ENCODE results near the gene FNDC3A.

Gene FNDC3A

GRCh38 chr13:49184621-49185020 lies 208.9 kb downstream of the FNDC3A start:
- Histone ChIP-seq H3K9me3 (ENCODE audit: control insufficient read depth, insufficient read depth, low read length) (no peaks in the 10 kb centered on the region), H3K36me3 (ENCODE audit: control insufficient read depth, insufficient read depth, low read length) (peaks cover 61% of the 10 kb centered on the region), H3K9ac (ENCODE audit: low read depth, low read length) (no peak overlapping the region), H3K4me1 (ENCODE audit: control insufficient read depth, insufficient read depth, low read length) (peaks cover 21% of the 10 kb centered on the region), H3K4me3 (ENCODE audit: low read depth, low read length) (no peak overlapping the region), H3K27me3 (ENCODE audit: control insufficient read depth, insufficient read depth, low read length) (no peaks in the 10 kb centered on the region), H3K27ac (ENCODE audit: low read depth, low read length) (peak overlapping the region; percentile 56)

- Histone ChIP-seq H3K9ac (ENCODE audit: low read depth, low read length) (no peak overlapping the region), H3K4me1 (ENCODE audit: control insufficient read depth, insufficient read depth, low read length) (peaks cover 21% of the 10 kb centered on the region), H3K27ac (ENCODE audit: low read depth, low read length) (peak overlapping the region; percentile 67), H3K9me3 (ENCODE audit: control insufficient read depth, insufficient read depth, low read length) (no peaks in the 10 kb centered on the region), H3K4me3 (ENCODE audit: low read depth, low read length) (no peak overlapping the region), H3K27me3 (ENCODE audit: control insufficient read depth, insufficient read depth, low read length) (no peaks in the 10 kb centered on the region), H3K36me3 (ENCODE audit: control insufficient read depth, insufficient read depth, low read length) (peaks cover 57% of the 10 kb centered on the region)
These were observed 209.6 kb downstream of the FNDC3A start for GRCh38 chr13:49185264-49185663.

GRCh38 chr13:49190901-49191300 lies 215.2 kb downstream of the FNDC3A start:
- Histone ChIP-seq H3K4me3 (ENCODE audit: low read depth, low read length) (no peak overlapping the region), H3K4me1 (ENCODE audit: control insufficient read depth, insufficient read depth, low read length) (no peaks in the 10 kb centered on the region), H3K9ac (ENCODE audit: low read depth, low read length) (no peak overlapping the region), H3K27me3 (ENCODE audit: control insufficient read depth, insufficient read depth, low read length) (no peaks in the 10 kb centered on the region), H3K27ac (ENCODE audit: low read depth, low read length) (no peak overlapping the region), H3K9me3 (ENCODE audit: control insufficient read depth, insufficient read depth, low read length) (no peaks in the 10 kb centered on the region), H3K36me3 (ENCODE audit: control insufficient read depth, insufficient read depth, low read length) (peaks cover 87% of the 10 kb centered on the region)

- peaks cover 76% of the 10 kb centered on the region for H3K36me3 ChIP-seq (ENCODE audit: control insufficient read depth, insufficient read depth, low read length)
- H3K9me3 ChIP-seq (ENCODE audit: control insufficient read depth, insufficient read depth, low read length), result no peaks in the 10 kb centered on the region
- H3K27ac ChIP-seq (ENCODE audit: low read depth, low read length), result no peak overlapping the region
- no peaks in the 10 kb centered on the region for H3K27me3 ChIP-seq (ENCODE audit: control insufficient read depth, insufficient read depth, low read length)
- H3K4me1 ChIP-seq (ENCODE audit: control insufficient read depth, insufficient read depth, low read length), result no peaks in the 10 kb centered on the region
- no peak overlapping the region for H3K9ac ChIP-seq (ENCODE audit: low read depth, low read length)
- H3K4me3 ChIP-seq (ENCODE audit: low read depth, low read length), result no peak overlapping the region
These were observed 230.9 kb downstream of the FNDC3A start for GRCh38 chr13:49206641-49207040.

- Histone ChIP-seq H3K9me3 (ENCODE audit: control insufficient read depth, insufficient read depth, low read length) (no peaks in the 10 kb centered on the region), H3K4me1 (ENCODE audit: control insufficient read depth, insufficient read depth, low read length) (no peaks in the 10 kb centered on the region), H3K4me3 (ENCODE audit: low read depth, low read length) (no peak overlapping the region), H3K9ac (ENCODE audit: low read depth, low read length) (no peak overlapping the region), H3K27ac (ENCODE audit: low read depth, low read length) (no peak overlapping the region), H3K36me3 (ENCODE audit: control insufficient read depth, insufficient read depth, low read length) (peaks cover 56% of the 10 kb centered on the region), H3K27me3 (ENCODE audit: control insufficient read depth, insufficient read depth, low read length) (no peaks in the 10 kb centered on the region)
These were observed 232.9 kb downstream of the FNDC3A start for GRCh38 chr13:49208619-49209018.

- Histone ChIP-seq H3K27me3 (ENCODE audit: control insufficient read depth, insufficient read depth, low read length) (no peaks in the 10 kb centered on the region), H3K9ac (ENCODE audit: low read depth, low read length) (no peak overlapping the region), H3K4me3 (ENCODE audit: low read depth, low read length) (no peak overlapping the region), H3K36me3 (ENCODE audit: control insufficient read depth, insufficient read depth, low read length) (peaks cover 41% of the 10 kb centered on the region), H3K27ac (ENCODE audit: low read depth, low read length) (no peak overlapping the region), H3K4me1 (ENCODE audit: control insufficient read depth, insufficient read depth, low read length) (0 out of 2 replicates have a peak, but pooled peaks cover 8% of the 10 kb centered on the region), H3K9me3 (ENCODE audit: control insufficient read depth, insufficient read depth, low read length) (no peaks in the 10 kb centered on the region)
These were observed 234.4 kb downstream of the FNDC3A start for GRCh38 chr13:49210114-49210513.

GRCh38 chr13:49210669-49211068 lies 235.0 kb downstream of the FNDC3A start:
- Histone ChIP-seq H3K36me3 (ENCODE audit: control insufficient read depth, insufficient read depth, low read length) (peaks cover 36% of the 10 kb centered on the region), H3K4me3 (ENCODE audit: low read depth, low read length) (no peak overlapping the region), H3K27ac (ENCODE audit: low read depth, low read length) (no peak overlapping the region), H3K9me3 (ENCODE audit: control insufficient read depth, insufficient read depth, low read length) (no peaks in the 10 kb centered on the region), H3K9ac (ENCODE audit: low read depth, low read length) (no peak overlapping the region), H3K4me1 (ENCODE audit: control insufficient read depth, insufficient read depth, low read length) (0 out of 2 replicates have a peak, but pooled peaks cover 8% of the 10 kb centered on the region), H3K27me3 (ENCODE audit: control insufficient read depth, insufficient read depth, low read length) (no peaks in the 10 kb centered on the region)

GRCh38 chr13:49213539-49213938 lies 237.8 kb downstream of the FNDC3A start:
- H3K4me3 ChIP-seq (ENCODE audit: low read depth, low read length), result no peak overlapping the region
- no peak overlapping the region for H3K9ac ChIP-seq (ENCODE audit: low read depth, low read length)
- H3K36me3 ChIP-seq (ENCODE audit: control insufficient read depth, insufficient read depth, low read length), result 0 out of 2 replicates have a peak, but pooled peaks cover 7% of the 10 kb centered on the region
- H3K9me3 ChIP-seq (ENCODE audit: control insufficient read depth, insufficient read depth, low read length), result no peaks in the 10 kb centered on the region
- H3K27me3 ChIP-seq (ENCODE audit: control insufficient read depth, insufficient read depth, low read length), result peaks cover 27% of the 10 kb centered on the region
- H3K27ac ChIP-seq (ENCODE audit: low read depth, low read length), result no peak overlapping the region
- H3K4me1 ChIP-seq (ENCODE audit: control insufficient read depth, insufficient read depth, low read length), result peaks cover 14% of the 10 kb centered on the region; the same call in 1 of the 2 replicates

GRCh38 chr13:49213997-49214916 lies 238.5 kb downstream of the FNDC3A start:
- H3K9me3 ChIP-seq (ENCODE audit: control insufficient read depth, insufficient read depth, low read length), result no peaks in the 10 kb centered on the region
- H3K9ac ChIP-seq (ENCODE audit: low read depth, low read length), result no peak overlapping the region
- H3K4me1 ChIP-seq (ENCODE audit: control insufficient read depth, insufficient read depth, low read length), result peaks cover 18% of the 10 kb centered on the region
- H3K27me3 ChIP-seq (ENCODE audit: control insufficient read depth, insufficient read depth, low read length), result peaks cover 34% of the 10 kb centered on the region
- peak overlapping the region; percentile 21 for H3K27ac ChIP-seq (ENCODE audit: low read depth, low read length)
- H3K4me3 ChIP-seq (ENCODE audit: low read depth, low read length), result no peak overlapping the region
- no peaks in the 10 kb centered on the region for H3K36me3 ChIP-seq (ENCODE audit: control insufficient read depth, insufficient read depth, low read length)

GRCh38 chr13:49214917-49215376 lies 239.2 kb downstream of the FNDC3A start:
- peaks cover 18% of the 10 kb centered on the region for H3K4me1 ChIP-seq (ENCODE audit: control insufficient read depth, insufficient read depth, low read length)
- H3K27me3 ChIP-seq (ENCODE audit: control insufficient read depth, insufficient read depth, low read length), result peaks cover 41% of the 10 kb centered on the region
- no peak overlapping the region for H3K4me3 ChIP-seq (ENCODE audit: low read depth, low read length)
- peak overlapping the region; percentile 21 for H3K27ac ChIP-seq (ENCODE audit: low read depth, low read length)
- no peaks in the 10 kb centered on the region for H3K9me3 ChIP-seq (ENCODE audit: control insufficient read depth, insufficient read depth, low read length)
- H3K9ac ChIP-seq (ENCODE audit: low read depth, low read length), result no peak overlapping the region
- no peaks in the 10 kb centered on the region for H3K36me3 ChIP-seq (ENCODE audit: control insufficient read depth, insufficient read depth, low read length)

- no peak overlapping the region for H3K4me3 ChIP-seq (ENCODE audit: low read depth, low read length)
- H3K27ac ChIP-seq (ENCODE audit: low read depth, low read length), result no peak overlapping the region
- H3K9ac ChIP-seq (ENCODE audit: low read depth, low read length), result no peak overlapping the region
- peaks cover 18% of the 10 kb centered on the region for H3K4me1 ChIP-seq (ENCODE audit: control insufficient read depth, insufficient read depth, low read length)
- H3K27me3 ChIP-seq (ENCODE audit: control insufficient read depth, insufficient read depth, low read length), result peaks cover 55% of the 10 kb centered on the region
- H3K9me3 ChIP-seq (ENCODE audit: control insufficient read depth, insufficient read depth, low read length), result no peaks in the 10 kb centered on the region
- H3K36me3 ChIP-seq (ENCODE audit: control insufficient read depth, insufficient read depth, low read length), result no peaks in the 10 kb centered on the region
These were observed 240.6 kb downstream of the FNDC3A start for GRCh38 chr13:49216334-49216733.
